Right lobe of liver (tissue), 6 donors: ENCODE measurements around the gene FCHSD1. TPM values are rescaled to one million over a fixed set of nuclear protein-coding genes. Genes with fewer than 3 reads are reported as not detected.
A peak's percentile ranks its signal among the peaks of the same experiment; 100 is the strongest.

Experiments used
- ATAC-seq, 4 donors: fragments of 200-7000 bp; cut with Tn5 transposase; one replicate each; pipeline ENCODE4 v1.9.1; 2020; ENCODE audit warnings: mild to moderate bottlenecking in 4 of 4, moderate library complexity in 4 of 4
- DNase-seq, 3 donors: peaks; one replicate each; pipeline ENCODE4 v3.0.0-alpha.2; 2020
- H3K27ac ChIP-seq, 3 donors: fragments of 200-600 bp; one replicate each; pipeline ENCODE4 v1.8.0; 2022
- H3K27me3 ChIP-seq, 2 donors: fragments of 200-600 bp; one replicate each; pipeline ENCODE4 v1.8.0; 2022
- H3K36me3 ChIP-seq, 4 donors: fragments of 200-600 bp; sonication (generic) in 1 of 4; one replicate each; pipeline versions ENCODE4 v1.5.1 to v1.8.0; 2017 to 2022; ENCODE audit warnings: control low read depth in 1 of 4
- H3K4me1 ChIP-seq, 4 donors: fragments of 200-600 bp; sonication (generic) in 1 of 4; one replicate each; pipeline versions ENCODE4 v1.5.1 to v1.8.0; 2017 to 2022; ENCODE audit warnings: control low read depth in 1 of 4
- H3K4me3 ChIP-seq, 3 donors: fragments of 200-600 bp; one replicate each; pipeline ENCODE4 v1.8.0; 2022
- H3K9me3 ChIP-seq, 4 donors: fragments of 200-600 bp; sonication (generic) in 1 of 4; one replicate each; pipeline versions ENCODE4 v1.5.1 to v1.8.0; 2017 to 2022; ENCODE audit warnings: control low read depth in 1 of 4
- CTCF ChIP-seq, 4 donors: fragments of 200-600 bp in 3 of 4; fragments of 450-650 bp in 1 of 4; IDR thresholded peaks; one replicate each; pipeline versions ENCODE4 v1.5.1 to v1.8.0; 2016 to 2022; ENCODE audit warnings: antibody characterized with exemption in 4 of 4, mild to moderate bottlenecking in 2 of 4
- POLR2A ChIP-seq: fragments of 450-650 bp; IDR thresholded peaks from one replicate; pipeline ENCODE4 v1.6.1; 2017; ENCODE audit warnings: antibody characterized with exemption, mild to moderate bottlenecking
- WGBS: methylation state at CpG from one replicate; pipeline ENCODE4 v1.1.6; 2018; ENCODE audit warnings: low coverage, low lambda C conversion rate; ENCODE audit not compliant: insufficient coverage; ENCODE audit errors: missing lambda C conversion rate; 5-methylcytosine and 5-hydroxymethylcytosine counted together
- intact Hi-C, 2 donors: fragments of 100-400 bp; cut with DNase I; formaldehyde crosslinking; loops; one replicate each; pipeline versions ENCODE4 v1.11.2 to v1.14.1; 2022
- total RNA-seq, 6 experiments: library from RNA; depleted of rRNA in 2 of 6; stranded (reverse); fragments of >200 nt in 2 of 6; fragmentation: NEBNext Ultra II Directional in 3 of 6; extraction: Animal tissue kit (Norgen Biotek cat#: 25700) in 3 of 6; gene quantifications; one replicate each; pipeline versions ENCODE4 v1.1.0 to v1.2.4, GENCODE V29; 2016 to 2023
- donor health status: DM: no; HTN: yes; CAD: no.
- donor health status: DM: no; HTN: no; CAD: no.
- donor health status: DM: no; HTN: no; CAD: no.
- donor health status: DM: no; HTN: yes; CAD: no.
- donor health status: DM: no; HTN: yes; CAD: no.

FCHSD1 gene
- total RNA-seq, 6 experiments from 2014 or later, result 0.77 to 6.4 (median 3.3) TPM

- Histone ChIP-seq H3K36me3 (no peaks in the 10 kb centered on the region), H3K27ac (no peak overlapping the region), H3K4me1 (peaks cover 0 to 14% (median 4%) of the 10 kb centered on the region in 4 donors), H3K9me3 (no peaks in the 10 kb centered on the region), H3K4me3 (no peak overlapping the region), H3K27me3 (no peaks in the 10 kb centered on the region)
- intact Hi-C loops, result no loop called here
- no peak for ATAC-seq
- TF ChIP-seq CTCF (IDR thresholded peaks at IDR 0.05) (no peak), POLR2A (no peak)
- DNase-seq, result no peak
- 70% methylated on average over 2 of the region's 23 CpGs for WGBS
These were observed 21.0 kb upstream of the FCHSD1 start for GRCh38 chr5:141672071-141672840.

GRCh38 chr5:141669520-141669919 lies 18.3 kb upstream of the FCHSD1 start:
- intact Hi-C loops, result no loop called here
- DNase-seq (no peak), ATAC-seq (no peak)
- no peak overlapping the region for H3K4me3 ChIP-seq
- no peaks in the 10 kb centered on the region for H3K36me3 ChIP-seq
- 68% methylated on average over 3 of the region's 4 CpGs for WGBS
- H3K27me3 ChIP-seq, result no peaks in the 10 kb centered on the region
- TF ChIP-seq POLR2A (no peak), CTCF (IDR thresholded peaks at IDR 0.05) (no peak)
- no peak overlapping the region for H3K27ac ChIP-seq
- H3K4me1 ChIP-seq, result peaks cover 0 to 19% (median 4%) of the 10 kb centered on the region in 4 donors
- H3K9me3 ChIP-seq, result no peaks in the 10 kb centered on the region

- Histone ChIP-seq H3K4me3 (no peak overlapping the region), H3K27me3 (no peaks in the 10 kb centered on the region), H3K27ac (peak overlapping the region in 1 of 3 donors; percentile 15), H3K36me3 (no peaks in the 10 kb centered on the region), H3K4me1 (peaks cover 0 to 19% (median 4%) of the 10 kb centered on the region in 4 donors), H3K9me3 (no peaks in the 10 kb centered on the region)
- ATAC-seq, result peak; percentile 77 to 90 (median 83)
- DNase-seq, result peak; percentile 66 to 87 (median 87)
- WGBS, result 44% methylated on average over 8 of the region's 8 CpGs
- no peak for TF ChIP-seq CTCF (IDR thresholded peaks at IDR 0.05)
- TF ChIP-seq POLR2A, result no peak
- intact Hi-C loops, result no loop called here
These were observed 17.5 kb upstream of the FCHSD1 start for GRCh38 chr5:141668601-141669265.

GRCh38 chr5:141665995-141666940 lies 15.1 kb upstream of the FCHSD1 start:
- Histone ChIP-seq H3K27ac (no peak overlapping the region), H3K36me3 (no peaks in the 10 kb centered on the region), H3K4me1 (peaks cover 0 to 19% (median 4%) of the 10 kb centered on the region in 4 donors), H3K9me3 (no peaks in the 10 kb centered on the region), H3K27me3 (no peaks in the 10 kb centered on the region), H3K4me3 (no peak overlapping the region)
- ATAC-seq (no peak), DNase-seq (no peak)
- no peak for TF ChIP-seq POLR2A
- no peak for TF ChIP-seq CTCF (IDR thresholded peaks at IDR 0.05)
- 88% methylated on average over 11 of the region's 18 CpGs for WGBS
- intact Hi-C loops, result no loop called here
